H9 (cell line): ENCODE data around the gene SCD5. TPM values are rescaled to one million over a fixed set of nuclear protein-coding genes. Genes with fewer than 3 reads are reported as not detected.
A peak's percentile ranks its signal among the peaks of the same experiment; 100 is the strongest.

Experiments used
- DNase-seq: peaks from one replicate; pipeline ENCODE4 v3.0.0-alpha.2; 2017
- H2AFZ ChIP-seq: one replicate; pipeline ENCODE4 v1.6.1; 2013; ENCODE audit warnings: mild to moderate bottlenecking, low read length, control low read depth, moderate library complexity
- H2AK5ac ChIP-seq: 2 replicates; pipeline ENCODE4 v1.6.1; 2013; ENCODE audit warnings: low read length, control low read depth, mixed read lengths; ENCODE audit not compliant: insufficient read length
- H2BK120ac ChIP-seq: one replicate; pipeline ENCODE4 v1.6.1; 2013; ENCODE audit warnings: low read depth, mild to moderate bottlenecking, low read length, control low read depth, inconsistent platforms; ENCODE audit not compliant: poor library complexity, severe bottlenecking
- H2BK12ac ChIP-seq: 2 replicates; pipeline ENCODE4 v1.6.1; 2013; ENCODE audit warnings: low read length, control low read depth, mixed read lengths, low read depth; ENCODE audit not compliant: insufficient read length
- H2BK15ac ChIP-seq: 2 replicates; pipeline ENCODE4 v1.6.1; 2013; ENCODE audit warnings: low read depth, low read length, control low read depth
- H2BK20ac ChIP-seq: one replicate; pipeline ENCODE4 v1.6.1; 2013; ENCODE audit warnings: low read depth, mild to moderate bottlenecking, low read length, control low read depth, inconsistent platforms; ENCODE audit not compliant: poor library complexity, severe bottlenecking
- H2BK5ac ChIP-seq: 2 replicates; pipeline ENCODE4 v1.6.1; 2013; ENCODE audit warnings: low read length, control low read depth, mixed read lengths; ENCODE audit not compliant: insufficient read length
- H3K14ac ChIP-seq: 2 replicates; pipeline ENCODE4 v1.6.1; 2013; ENCODE audit warnings: low read length, control low read depth; ENCODE audit not compliant: insufficient read depth
- H3K18ac ChIP-seq: 2 replicates; pipeline ENCODE4 v1.6.1; 2013; ENCODE audit warnings: low read depth, mild to moderate bottlenecking, mixed read lengths, low read length, control low read depth; ENCODE audit not compliant: insufficient read length
- H3K23ac ChIP-seq: 2 replicates; pipeline ENCODE4 v1.6.1; 2013; ENCODE audit warnings: low read length, control low read depth, mixed read lengths, low read depth; ENCODE audit not compliant: insufficient read length
- H3K23me2 ChIP-seq: 2 replicates; pipeline ENCODE4 v1.6.1; 2013; ENCODE audit warnings: low read depth, mild to moderate bottlenecking, mixed read lengths, low read length, control low read depth; ENCODE audit not compliant: insufficient read length, poor library complexity, severe bottlenecking
- H3K27ac ChIP-seq: 2 replicates; pipeline ENCODE4 v1.5.1; 2013; ENCODE audit warnings: low read length, control low read depth, mixed read lengths, low read depth; ENCODE audit not compliant: insufficient read length
- H3K27me3 ChIP-seq: 2 replicates; pipeline ENCODE4 v1.6.1; 2013; ENCODE audit warnings: low read length, control low read depth, inconsistent platforms; ENCODE audit not compliant: insufficient read depth
- H3K4ac ChIP-seq: 2 replicates; pipeline ENCODE4 v1.6.1; 2013; ENCODE audit warnings: low read depth, mild to moderate bottlenecking, control low read depth, inconsistent platforms, low read length, moderate library complexity
- H3K4me1 ChIP-seq: 2 replicates; pipeline ENCODE4 v1.6.1; 2013; ENCODE audit warnings: low read length, control low read depth, inconsistent platforms; ENCODE audit not compliant: insufficient read depth
- H3K4me2 ChIP-seq: 2 replicates; pipeline ENCODE4 v1.6.1; 2013; ENCODE audit warnings: low read length, control low read depth, mixed read lengths; ENCODE audit not compliant: insufficient read length, insufficient read depth
- H3K56ac ChIP-seq: 2 replicates; pipeline ENCODE4 v1.6.1; 2013; ENCODE audit warnings: low read depth, mild to moderate bottlenecking, mixed read lengths, low read length, control low read depth; ENCODE audit not compliant: insufficient read length
- H3K79me1 ChIP-seq: 2 replicates; pipeline ENCODE4 v1.6.1; 2013; ENCODE audit warnings: low read depth, mild to moderate bottlenecking, moderate library complexity, low read length, control low read depth, inconsistent platforms; ENCODE audit not compliant: insufficient read depth, poor library complexity, severe bottlenecking
- H3K79me2 ChIP-seq: 2 replicates; pipeline ENCODE4 v1.6.1; 2013; ENCODE audit warnings: low read length, control low read depth, inconsistent platforms; ENCODE audit not compliant: insufficient read depth
- H3K9ac ChIP-seq: 2 replicates; pipeline ENCODE4 v1.6.1; 2013; ENCODE audit warnings: low read length, control low read depth, mixed read lengths; ENCODE audit not compliant: insufficient read length; ENCODE audit errors: extremely low read depth
- H3K9me3 ChIP-seq: one replicate; pipeline ENCODE4 v1.6.1; 2013; ENCODE audit warnings: low read depth, low read length, inconsistent platforms; ENCODE audit not compliant: control insufficient read depth
- H3T11ph ChIP-seq: one replicate; pipeline ENCODE4 v1.6.1; 2013; ENCODE audit warnings: mild to moderate bottlenecking, low read length, control low read depth, inconsistent platforms
- H4K20me1 ChIP-seq: one replicate; pipeline ENCODE4 v1.6.1; 2013; ENCODE audit not compliant: control insufficient read depth, insufficient read length, insufficient read depth
- H4K5ac ChIP-seq: 2 replicates; pipeline ENCODE4 v1.6.1; 2013; ENCODE audit warnings: low read depth, mild to moderate bottlenecking, mixed read lengths, low read length, control low read depth; ENCODE audit not compliant: insufficient read length
- H4K8ac ChIP-seq: replicated peaks from 2 replicates; pipeline ENCODE4 v1.6.1; 2013; ENCODE audit warnings: low read length, control low read depth, mixed read lengths, low read depth; ENCODE audit not compliant: insufficient read length
- H4K91ac ChIP-seq: 2 replicates; pipeline ENCODE4 v1.6.1; 2013; ENCODE audit warnings: low read depth, mild to moderate bottlenecking, moderate library complexity, mixed read lengths, low read length, control low read depth; ENCODE audit not compliant: insufficient read length
- H3K27ac Mint-ChIP-seq, 3 experiments: 2 replicates in 2 of 3; 3 replicates in 1 of 3; pipeline ENCODE4 v1.8.0; 2020 to 2021; ENCODE audit warnings: mixed read lengths in 3 of 3, mild to moderate bottlenecking in 1 of 3, moderate library complexity in 1 of 3
- H3K27me3 Mint-ChIP-seq: 2 replicates; pipeline ENCODE4 v1.8.0; 2021; ENCODE audit warnings: low read depth, mild to moderate bottlenecking, moderate library complexity, mixed read lengths
- H3K36me3 Mint-ChIP-seq, 3 experiments: 2 replicates in 2 of 3; 3 replicates in 1 of 3; pipeline ENCODE4 v1.8.0; 2020 to 2021; ENCODE audit warnings: low read depth in 3 of 3, mixed read lengths in 3 of 3; ENCODE audit not compliant: insufficient read depth in 1 of 3
- H3K4me1 Mint-ChIP-seq, 2 experiments: 2 replicates each; pipeline ENCODE4 v1.8.0; 2020; ENCODE audit warnings: mixed read lengths in 2 of 2
- H3K4me3 Mint-ChIP-seq, 2 experiments: 2 replicates in 1 of 2; 3 replicates in 1 of 2; pipeline ENCODE4 v1.8.0; 2020 to 2021; ENCODE audit warnings: mild to moderate bottlenecking in 2 of 2, mixed read lengths in 2 of 2, moderate library complexity in 1 of 2
- H3K9me3 Mint-ChIP-seq, 2 experiments: 2 replicates in 1 of 2; 3 replicates in 1 of 2; pipeline ENCODE4 v1.8.0; 2020; ENCODE audit warnings: mild to moderate bottlenecking in 2 of 2, mixed read lengths in 2 of 2, moderate library complexity in 1 of 2
- CTCF ChIP-seq: fragments of 200-600 bp; sonication (generic); conservative IDR thresholded peaks from 3 replicates; pipeline ENCODE4 v1.8.0; 2021; ENCODE audit warnings: antibody characterized with exemption, mild to moderate bottlenecking
- WGBS: extraction: QIAGEN DNeasy Blood & Tissue Kit; methylation state at CpG from one replicate; pipeline ENCODE4 v1.1.7; 2013; ENCODE audit warnings: missing lambda C conversion rate, low lambda C conversion rate, mixed read lengths; ENCODE audit not compliant: insufficient read length; ENCODE audit errors: extremely low coverage; 5-methylcytosine and 5-hydroxymethylcytosine counted together
- total RNA-seq: library from RNA; stranded (reverse); gene quantifications from 2 replicates; pipeline ENCODE4 v1.2.1, GENCODE V29; 2021

Gene SCD5
- total RNA-seq, 1 experiment from 2014 or later, result 0.68 TPM

- Histone ChIP-seq H2BK5ac (no peak overlapping the region), H4K20me1 (no peaks in the 10 kb centered on the region), H3K14ac (no peak overlapping the region), H2AFZ (no peak overlapping the region), H2BK15ac (no peak overlapping the region), H3K27ac (no peak overlapping the region), H3K56ac (no peak overlapping the region), H2AK5ac (no peak overlapping the region), H3T11ph (no peak overlapping the region), H3K4ac (no peak overlapping the region), H4K91ac (no peak overlapping the region), H4K8ac (no peak overlapping the region), H3K79me1 (no peaks in the 10 kb centered on the region), H3K79me2 (no peaks in the 10 kb centered on the region), H4K5ac (no peak overlapping the region), H2BK20ac (no peak overlapping the region), H3K9ac (no peak overlapping the region), H3K23ac (no peak overlapping the region), H2BK120ac (no peak overlapping the region), H3K4me2 (no peak overlapping the region), H3K4me1 (peaks cover 5% of the 10 kb centered on the region; the same call in 1 of the 2 replicates), H2BK12ac (no peak overlapping the region), H3K18ac (no peak overlapping the region), H3K23me2 (no peaks in the 10 kb centered on the region), H3K27me3 (no peaks in the 10 kb centered on the region), H3K9me3 (no peaks in the 10 kb centered on the region)
- H3K4me3 Mint-ChIP-seq, result no peak overlapping the region; a peak in 1 of 5 replicates
- WGBS, result no CpG with 5 or more reads among the region's 8 CpGs
- no peak for DNase-seq
- H3K4me1 Mint-ChIP-seq, result peaks cover 16 to 19% of the 10 kb centered on the region in 2 experiments
- no peaks in the 10 kb centered on the region for H3K9me3 Mint-ChIP-seq
- H3K27ac Mint-ChIP-seq, result peak overlapping the region in 1 of 3 experiments; percentile 24; a peak in 2 of 7 replicates
- H3K27me3 Mint-ChIP-seq, result peaks cover 20% of the 10 kb centered on the region
- no peaks in the 10 kb centered on the region for H3K36me3 Mint-ChIP-seq
- no peak for TF ChIP-seq CTCF
Observed at GRCh38 chr4:82697561-82697960, 101.0 kb downstream of the SCD5 start.
